GM18508 (cell line): ENCODE results near the gene ACOT12.
"Not testable (repeated sequence)": the region's sequence is repeated elsewhere in the genome, so short reads cannot be mapped to it uniquely, and the experiment has no call there.

Experiments used
- ATAC-seq: cut with Tn5 transposase; IDR thresholded peaks from one replicate; pipeline ENCODE4 v1.9.1; 2021; ENCODE audit warnings: moderate number of reproducible peaks; ENCODE audit not compliant: insufficient read depth, unreplicated experiment

The ACOT12 gene

DNA sequence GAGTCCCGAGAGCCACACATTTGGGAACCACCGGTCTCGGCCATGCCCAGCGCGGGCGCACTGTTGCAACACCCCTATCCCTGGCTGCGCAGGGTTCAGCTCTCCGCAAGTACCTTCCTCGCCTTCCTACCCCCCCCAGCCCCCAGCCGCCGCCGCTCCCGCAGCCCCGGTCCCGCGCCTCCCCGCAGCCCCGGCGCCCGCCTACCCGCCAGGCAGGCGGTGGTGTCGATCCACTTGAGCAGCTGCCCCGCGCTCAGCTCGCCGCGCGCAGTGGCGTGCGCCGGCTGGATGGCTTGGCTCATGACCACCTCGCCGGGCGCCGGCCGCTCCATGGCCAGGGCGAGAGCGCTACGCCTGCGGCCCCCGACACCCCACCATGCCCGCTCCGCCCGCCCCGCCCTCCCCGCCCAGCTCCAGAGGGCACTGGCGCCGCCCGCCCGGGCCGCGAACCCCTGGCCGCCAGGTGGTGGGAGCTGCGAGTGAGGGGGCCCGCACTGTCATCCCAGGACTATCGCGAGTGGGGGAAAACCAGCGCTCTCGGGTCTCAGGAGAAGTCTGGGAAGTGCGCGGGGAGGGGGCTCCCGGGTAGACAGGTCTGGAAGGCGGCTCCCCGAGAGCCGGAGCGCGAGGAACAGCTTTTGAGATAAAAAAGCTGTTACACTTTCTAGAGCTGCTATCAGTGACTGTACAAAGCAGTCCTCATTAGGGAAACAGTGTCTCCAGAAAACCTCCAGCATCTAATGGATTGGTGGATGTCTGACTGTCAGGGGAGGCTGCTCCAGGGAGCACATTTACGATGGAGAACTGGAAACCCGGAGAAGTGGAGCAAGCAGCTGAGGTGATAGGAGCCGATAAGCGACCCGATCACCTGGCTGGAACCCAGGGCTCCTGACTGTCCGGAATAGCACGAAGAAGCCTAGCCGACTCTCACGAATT lies at the start of gene ACOT12:
Gene ACOT12 (minus strand): TSS at position 352 of the 936 bp plus-strand sequence. CDS start 20 bp downstream, at position 332.
- no peak for ATAC-seq

DNA sequence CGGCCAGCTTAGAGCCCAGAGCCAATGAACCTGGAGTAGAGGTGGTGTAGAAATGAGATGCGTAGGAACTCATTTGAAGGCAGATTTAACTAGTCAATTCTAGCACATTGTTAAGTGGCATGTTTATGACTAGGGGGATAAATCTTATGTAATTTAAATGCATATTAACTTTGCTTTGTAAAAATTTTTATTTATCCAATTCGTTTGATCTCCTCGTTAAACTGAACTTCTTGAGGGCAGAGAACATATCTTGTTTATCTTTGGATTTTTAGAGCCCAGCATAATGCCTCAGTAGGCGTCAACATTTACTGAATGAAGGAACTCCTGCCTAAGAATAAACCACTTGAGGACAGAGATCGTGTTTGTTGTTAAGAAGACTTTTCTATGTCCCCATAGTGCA lies 41.1 kb upstream of the ACOT12 start:
- no peak for ATAC-seq

DNA sequence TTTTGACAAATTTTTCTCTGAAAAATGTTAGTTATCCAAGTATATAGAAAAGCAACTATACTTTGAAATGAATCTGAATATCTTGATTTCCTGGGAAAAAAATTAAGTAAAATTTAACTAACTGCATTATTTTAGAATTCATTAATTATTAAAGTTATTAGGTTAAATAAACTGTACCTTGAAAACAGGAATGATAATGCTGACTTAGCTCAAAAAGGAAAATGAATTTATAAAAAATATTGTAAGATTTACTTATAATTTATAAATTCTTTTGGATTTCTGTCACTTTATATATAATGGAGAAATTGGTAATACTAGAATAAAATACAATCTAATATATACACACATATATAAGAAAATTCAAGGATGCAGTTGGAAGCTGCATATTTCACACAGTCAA lies 36.1 kb upstream of the ACOT12 start:
- ATAC-seq = no peak

DNA sequence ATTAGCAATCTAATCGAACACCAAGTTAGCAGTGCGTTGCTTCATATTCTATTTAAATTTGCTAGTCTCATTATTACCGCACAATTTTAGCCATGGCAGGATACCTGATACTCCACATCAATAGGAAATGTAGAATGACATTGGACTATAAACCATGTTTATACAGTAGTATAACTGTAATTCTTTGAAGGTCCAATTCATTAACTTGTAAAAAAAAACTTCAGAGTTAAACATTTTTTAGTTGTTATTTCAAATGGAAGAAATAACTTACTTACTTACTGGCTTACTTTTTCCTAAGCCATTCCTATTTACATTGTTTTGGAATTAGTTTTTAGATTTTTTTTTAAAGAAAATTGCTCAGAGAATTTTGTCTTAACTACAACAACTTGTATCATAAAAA lies 35.4 kb upstream of the ACOT12 start:
- no peak for ATAC-seq

DNA sequence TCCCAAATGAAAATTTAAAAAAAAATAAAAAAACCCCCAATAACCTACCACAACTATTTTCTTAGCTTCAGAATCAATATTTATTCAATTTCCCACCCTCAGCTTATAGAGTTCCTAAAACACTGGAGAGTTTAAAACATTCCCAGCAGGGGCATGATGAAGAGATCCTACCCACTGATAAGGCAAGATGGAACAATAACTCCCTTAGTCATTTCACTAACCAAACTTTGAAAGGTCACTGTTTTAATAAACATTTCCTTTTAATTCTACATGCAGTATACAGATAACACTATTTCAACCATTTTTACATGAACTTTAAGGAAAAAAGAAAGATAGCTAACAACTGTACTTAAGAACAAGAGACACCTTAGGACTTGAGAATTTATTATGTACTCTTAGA lies 34.9 kb upstream of the ACOT12 start:
- ATAC-seq = no peak

DNA sequence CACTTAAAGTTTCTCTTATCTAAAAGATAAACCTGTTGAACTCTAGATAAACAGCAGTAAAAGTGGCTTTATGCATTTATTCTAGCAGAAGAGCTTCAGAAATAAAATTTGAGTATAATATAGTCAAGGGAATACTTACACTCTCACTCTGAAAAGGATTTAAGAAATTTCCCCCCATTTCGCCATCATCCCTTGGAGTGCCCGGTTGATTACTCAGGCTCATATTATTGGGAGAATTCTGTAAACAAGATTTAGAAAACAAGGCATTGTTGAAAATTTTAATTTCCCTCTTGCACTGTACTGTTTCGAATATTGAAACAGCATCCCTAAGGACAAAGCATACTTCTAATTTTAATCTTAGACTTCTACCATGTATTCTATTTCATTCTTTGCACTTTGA lies 34.5 kb upstream of the ACOT12 start:
- no peak for ATAC-seq

DNA sequence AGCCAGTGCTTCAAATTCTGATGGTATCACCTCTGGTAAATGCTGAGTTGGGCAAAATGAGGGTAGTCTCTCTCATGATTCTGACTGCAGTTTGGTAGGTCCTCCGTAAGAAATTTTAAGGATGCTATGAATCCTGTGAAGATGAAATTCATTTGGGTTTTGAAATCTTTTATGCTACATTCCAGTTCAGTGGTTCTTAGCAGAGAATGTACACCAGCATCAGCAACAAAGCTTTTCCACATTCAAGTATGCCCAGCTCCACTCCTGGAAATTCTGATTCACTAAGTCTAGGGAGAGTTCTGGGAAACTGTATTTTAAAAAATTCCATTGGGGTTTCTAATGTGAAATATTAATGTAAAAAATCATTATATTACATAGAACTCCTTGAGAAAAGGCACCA lies 33.6 kb upstream of the ACOT12 start:
- ATAC-seq = no peak

DNA sequence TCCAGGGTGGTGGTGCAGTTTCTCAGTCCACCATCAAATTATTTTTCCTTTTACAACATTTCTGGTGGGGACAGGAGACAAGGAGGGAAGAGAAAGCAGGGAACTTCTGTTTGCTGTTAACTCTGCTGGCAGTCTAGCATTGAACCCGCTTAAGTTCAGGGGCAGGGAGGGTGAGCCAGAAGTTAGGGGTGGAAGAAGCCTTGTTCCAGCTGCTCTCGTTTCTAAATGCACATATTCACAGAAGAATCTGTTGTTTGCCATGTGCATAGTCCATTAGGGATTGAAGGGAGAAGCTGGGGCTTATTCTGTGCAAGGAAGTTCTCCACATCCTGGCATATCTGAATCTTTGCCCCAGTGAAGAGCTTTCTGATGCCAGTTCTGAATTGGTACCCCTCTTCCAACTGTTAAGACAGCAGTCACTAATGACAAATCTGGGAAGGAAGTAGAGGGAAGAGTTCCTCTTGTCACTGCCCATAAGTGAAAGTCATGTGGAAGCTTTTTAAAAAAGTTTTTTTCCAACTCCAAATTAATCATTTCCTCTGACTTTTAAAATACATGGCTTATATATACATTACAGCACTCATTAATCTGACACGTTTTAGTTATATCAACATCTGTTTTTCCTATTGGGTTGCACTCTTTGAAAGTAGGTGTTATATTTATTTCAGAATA lies 32.6 kb upstream of the ACOT12 start:
- ATAC-seq = no peak

DNA sequence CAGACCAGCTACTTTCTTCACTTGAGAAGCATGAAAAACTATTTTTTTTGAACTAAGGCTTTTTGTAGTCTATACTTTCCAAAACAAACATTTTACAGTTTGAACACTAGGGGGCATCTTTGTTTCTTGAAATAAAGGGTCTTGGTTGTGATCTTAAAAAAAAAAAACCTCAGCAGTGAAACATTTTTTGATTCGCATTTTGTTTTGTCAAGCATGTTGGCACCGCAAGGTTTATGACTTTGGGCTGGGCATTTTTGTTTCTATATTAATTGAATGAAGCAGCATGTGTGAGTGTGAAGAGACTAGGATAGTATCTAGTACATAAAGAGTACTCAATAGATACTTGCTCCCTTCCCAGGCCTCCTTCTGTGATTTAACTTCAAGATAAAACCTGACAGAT lies 31.6 kb upstream of the ACOT12 start:
- no peak for ATAC-seq

DNA sequence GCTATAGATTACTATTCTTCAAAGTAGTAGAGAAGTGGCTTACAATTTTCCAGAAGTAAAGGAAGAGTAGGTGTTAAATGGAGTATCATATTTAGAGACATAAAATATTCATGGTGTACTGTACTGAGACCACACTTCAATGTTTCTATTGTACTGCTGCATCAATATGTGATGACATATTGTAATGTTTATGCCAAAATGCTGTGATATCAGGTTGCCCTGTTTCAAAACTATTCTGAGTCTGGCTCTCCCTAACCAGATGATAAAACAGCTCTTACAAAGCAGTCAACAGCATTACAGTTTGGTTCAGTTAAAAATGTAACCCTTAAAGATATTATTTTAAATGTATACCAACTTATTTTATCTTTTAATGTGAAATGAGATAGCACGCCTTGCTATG lies 30.8 kb upstream of the ACOT12 start:
- ATAC-seq = no peak

DNA sequence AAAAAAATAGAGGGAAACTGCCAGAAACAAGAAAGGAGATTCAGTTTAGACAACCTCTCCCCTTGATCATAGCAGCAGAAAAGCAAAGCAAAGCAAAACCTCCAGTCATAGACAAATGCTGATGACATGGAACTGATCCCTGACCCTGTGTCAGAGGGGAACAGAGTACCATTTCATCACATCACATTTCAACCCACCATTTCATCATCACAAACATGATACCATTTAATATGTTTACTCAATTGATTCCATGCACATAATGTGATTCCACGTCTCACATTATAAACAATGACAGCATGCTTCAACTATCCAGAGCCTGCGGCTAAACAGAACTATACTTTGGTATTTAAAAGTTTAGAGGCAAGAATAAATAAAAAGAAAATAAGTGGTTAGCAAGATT lies 28.7 kb upstream of the ACOT12 start:
- ATAC-seq = no peak

DNA sequence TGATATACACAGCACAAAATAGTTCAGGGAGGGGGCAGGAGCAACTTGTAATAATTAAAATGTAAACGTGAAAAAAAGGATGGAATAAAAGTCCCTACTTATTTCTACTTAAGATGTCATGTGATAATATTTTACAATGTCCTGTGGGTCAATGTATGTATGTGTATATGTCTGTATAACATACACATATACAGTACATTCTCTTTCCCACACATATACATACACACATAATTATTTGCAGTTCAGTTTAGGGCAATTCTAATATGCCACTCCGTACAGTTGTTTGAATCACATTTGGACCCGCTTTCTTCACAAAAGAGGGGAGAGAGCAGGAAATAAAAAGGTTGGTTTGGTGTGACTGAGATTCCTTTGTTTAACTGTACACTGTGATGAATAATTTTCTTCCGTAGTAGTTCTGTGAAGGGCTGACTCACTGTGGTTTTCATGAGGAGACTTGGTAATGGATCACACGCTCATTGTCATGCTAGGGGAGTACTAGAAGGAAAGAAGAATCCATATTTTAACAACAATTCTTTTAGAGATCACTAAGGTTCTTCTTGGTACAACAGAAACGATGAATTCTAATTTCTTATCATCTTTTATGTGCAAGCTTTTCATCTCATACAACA lies 26.2 kb upstream of the ACOT12 start:
- no peak for ATAC-seq

DNA sequence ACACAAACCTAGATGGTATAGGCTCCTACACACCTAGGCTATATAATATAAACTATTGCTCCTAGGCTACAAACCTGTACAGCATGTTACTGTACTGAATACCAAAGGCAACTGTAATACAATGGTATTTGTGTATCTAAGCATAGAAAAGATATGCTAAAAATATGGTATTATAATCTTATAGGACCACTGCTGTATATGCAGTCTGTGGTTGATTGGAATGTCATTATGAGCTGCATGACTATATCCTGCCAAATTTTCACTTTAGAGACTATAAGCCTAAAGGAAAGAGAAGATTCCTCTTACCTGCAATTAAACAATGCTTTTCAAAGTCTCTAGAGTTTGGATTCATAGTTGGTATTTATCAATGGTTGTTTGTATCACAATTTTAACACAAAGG lies 24.7 kb upstream of the ACOT12 start:
- ATAC-seq = no peak

DNA sequence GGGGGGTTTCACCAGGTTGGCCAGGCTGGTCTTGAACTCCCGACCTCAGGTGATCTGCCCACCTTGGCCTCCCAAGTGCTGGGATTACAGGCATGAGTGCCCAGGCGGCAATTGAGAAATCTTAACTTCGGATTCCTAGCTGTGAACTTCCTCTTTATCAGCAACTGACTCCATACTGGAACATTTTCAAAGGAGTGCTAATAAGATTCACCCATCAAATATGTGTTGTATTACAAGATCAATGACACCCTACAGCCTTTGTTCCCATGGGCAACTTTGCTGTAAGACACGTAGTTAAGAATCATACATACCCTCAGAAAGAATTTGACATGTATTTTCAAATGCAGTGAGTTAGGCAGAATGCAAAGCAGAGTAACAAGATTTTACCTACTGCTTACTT lies 23.1 kb upstream of the ACOT12 start:
- ATAC-seq = no peak

DNA sequence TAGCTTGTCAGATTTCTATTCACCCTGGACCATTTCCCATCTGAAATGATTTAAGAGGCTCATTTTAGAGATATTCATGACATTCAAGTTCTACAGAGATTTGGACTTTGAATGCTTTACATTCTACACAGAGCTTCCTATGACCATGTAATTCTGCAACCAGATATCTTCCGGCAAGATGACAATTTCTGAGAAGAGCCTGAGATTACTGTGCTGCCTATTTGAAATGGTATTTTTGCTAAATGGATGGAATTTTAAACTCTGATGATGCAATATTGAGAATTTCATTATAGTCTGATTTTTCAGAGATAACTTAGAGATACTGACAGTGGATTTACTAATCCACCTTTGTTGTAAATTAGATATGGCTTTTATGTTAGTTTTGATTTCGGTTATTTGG lies 16.0 kb upstream of the ACOT12 start:
- ATAC-seq = no peak

DNA sequence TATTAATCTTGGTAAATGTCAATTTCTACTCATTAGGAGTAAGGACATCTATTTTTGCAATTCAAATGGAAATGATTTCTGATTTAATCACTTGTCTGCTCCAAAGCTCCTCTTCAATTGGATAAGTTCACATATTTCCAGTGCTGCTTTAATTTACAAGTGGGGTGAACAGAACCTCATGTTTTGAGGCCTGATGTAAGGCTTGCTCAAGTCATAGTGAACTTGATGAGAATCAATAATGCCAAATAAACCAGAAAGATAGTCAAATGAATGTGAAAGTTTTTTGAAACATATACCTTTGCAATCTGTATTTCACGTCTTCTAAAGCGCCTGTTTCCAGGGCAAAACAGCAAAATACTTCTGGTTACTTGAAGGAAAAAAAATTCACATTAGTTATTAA lies 15.4 kb upstream of the ACOT12 start:
- ATAC-seq = no peak

DNA sequence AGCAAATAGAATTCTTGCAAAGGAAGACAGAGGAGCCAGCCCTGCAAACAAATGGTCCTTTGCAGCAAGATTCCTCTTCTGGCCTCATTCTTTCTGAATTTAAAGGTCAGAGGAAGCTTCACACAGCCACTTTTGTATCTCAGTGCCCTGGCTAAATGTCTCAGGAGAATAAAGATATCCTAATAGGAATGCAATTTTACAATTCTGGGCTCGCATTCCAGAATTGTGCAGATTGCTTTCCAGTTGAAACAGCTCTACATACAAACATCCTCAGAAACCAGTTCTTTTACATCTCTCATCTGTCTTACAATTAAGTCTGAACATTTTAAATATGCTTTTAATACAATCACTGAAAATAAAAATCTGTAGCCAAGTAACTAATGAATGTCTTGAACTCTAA lies 14.6 kb upstream of the ACOT12 start:
- no peak for ATAC-seq

DNA sequence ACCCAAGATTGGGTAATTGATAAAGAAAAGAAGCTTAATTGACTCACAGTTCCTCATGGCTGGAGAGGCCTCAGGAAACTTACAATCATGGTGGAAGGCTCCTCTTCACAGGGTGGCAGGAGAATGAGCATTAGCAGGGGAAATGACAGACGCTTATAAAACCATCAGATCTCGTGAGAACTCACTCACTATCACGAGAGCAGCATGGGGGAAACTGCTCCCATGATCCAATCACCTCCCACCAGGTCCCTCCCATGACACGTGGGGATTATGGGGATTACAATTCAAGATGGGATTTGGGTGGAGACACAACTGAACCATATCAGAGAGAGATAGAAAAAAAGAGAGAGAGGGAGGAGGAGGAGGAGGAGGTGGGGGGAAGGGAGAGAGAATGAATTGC lies 13.9 kb upstream of the ACOT12 start:
- not testable (repeated sequence) for ATAC-seq

DNA sequence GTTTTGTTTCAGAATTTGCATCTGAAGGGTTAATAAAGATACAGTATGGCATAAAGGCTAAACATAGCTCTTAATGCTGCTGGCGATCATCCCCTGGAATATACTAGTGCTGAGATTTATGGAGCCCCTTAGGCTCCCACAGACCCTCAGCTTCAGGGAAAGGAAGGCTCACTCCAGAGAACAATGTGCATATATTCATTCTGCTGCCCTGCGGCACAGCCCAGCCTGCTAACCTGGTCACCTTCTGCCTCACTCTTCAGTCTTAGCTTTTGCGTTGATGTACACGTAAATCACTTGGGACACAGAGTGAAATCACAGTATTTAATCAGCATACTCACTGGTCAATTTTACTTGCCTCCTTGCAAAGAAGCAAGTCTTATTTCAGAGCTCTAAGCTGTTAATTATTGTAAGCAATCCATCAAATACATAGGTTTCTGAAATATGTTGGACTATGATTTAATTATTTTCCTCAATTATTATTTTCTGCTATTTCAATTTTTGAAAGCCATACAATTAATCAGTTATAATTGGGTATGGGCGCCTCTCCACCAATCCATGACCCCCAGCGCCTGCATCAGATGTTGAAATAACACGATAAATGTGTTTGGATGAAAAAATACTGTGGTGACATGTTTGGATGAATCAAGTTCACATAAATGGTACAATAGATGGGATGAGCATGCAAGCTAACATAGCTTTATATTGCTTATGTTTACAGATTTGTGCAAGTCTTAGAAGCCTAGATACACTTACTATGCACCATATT lies 11.4 kb upstream of the ACOT12 start:
- no peak for ATAC-seq

DNA sequence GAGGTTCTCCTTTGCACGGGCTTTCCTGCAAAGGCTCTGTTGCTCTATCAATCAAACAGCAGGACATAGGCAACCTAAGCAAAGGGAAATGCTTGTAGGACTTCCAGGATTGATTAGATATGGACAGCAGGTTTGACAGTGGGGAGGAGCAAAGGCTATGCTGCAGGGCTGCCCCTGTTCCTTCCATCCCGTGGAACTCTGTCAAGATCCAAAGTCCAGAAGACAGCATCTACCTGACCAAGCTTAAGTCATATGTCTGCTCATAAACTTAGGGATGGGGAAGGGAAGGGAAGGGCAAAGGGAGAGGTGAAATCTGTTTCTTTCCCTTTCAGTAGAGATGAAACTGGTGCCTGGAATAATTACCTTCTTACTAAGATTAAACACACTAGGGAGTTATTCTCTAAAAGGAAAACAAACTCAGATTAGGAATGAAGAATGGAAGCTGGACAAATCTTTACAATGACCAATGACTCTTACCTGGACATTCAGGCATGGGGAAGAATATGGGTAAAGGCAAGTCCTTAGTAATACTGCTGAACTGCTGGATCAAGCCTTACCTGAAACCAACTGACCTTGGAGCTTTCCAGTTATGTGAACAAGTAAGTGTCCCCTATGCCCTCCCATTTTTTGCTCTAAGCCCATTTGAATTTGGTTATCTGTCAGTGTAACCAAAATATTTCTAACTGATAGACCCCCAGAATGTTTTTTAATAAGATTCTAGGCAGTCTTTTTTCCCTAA lies 8.4 kb upstream of the ACOT12 start:
- ATAC-seq = no peak
